GM23338 (cell line): ENCODE data around the gene MYO1C. TPM values are rescaled to one million over a fixed set of nuclear protein-coding genes. Genes with fewer than 3 reads are reported as not detected.

ENCODE experiments used
- ATAC-seq: fragments of 200-7000 bp; cut with Tn5 transposase; 3 replicates; pipeline ENCODE4 v1.9.1; 2020
- DNase-seq: peaks from one replicate; pipeline ENCODE4 v3.0.0-alpha.2; 2015; ENCODE audit warnings: low spot score
- H2AFZ ChIP-seq: fragments of 200-600 bp; sonication (generic); 2 replicates; pipeline ENCODE4 v1.8.0; 2016; ENCODE audit warnings: antibody characterized with exemption, mild to moderate bottlenecking, moderate library complexity
- H3F3A ChIP-seq: fragments of 200-600 bp; sonication (generic); replicated peaks from 2 replicates; pipeline ENCODE4 v1.8.0; 2017; ENCODE audit warnings: antibody characterized with exemption, mixed run types, low read depth
- H3K27ac ChIP-seq: fragments of 200-600 bp; sonication (generic); 2 replicates; pipeline ENCODE4 v1.6.1; 2016; ENCODE audit warnings: low read depth
- H3K27me3 ChIP-seq: fragments of 200-600 bp; sonication (generic); 2 replicates; pipeline ENCODE4 v1.8.0; 2016; ENCODE audit warnings: mild to moderate bottlenecking, mixed run types, moderate library complexity; ENCODE audit not compliant: insufficient read depth
- H3K36me3 ChIP-seq: fragments of 200-600 bp; sonication (generic); 2 replicates; pipeline ENCODE4 v1.8.0; 2016; ENCODE audit warnings: mild to moderate bottlenecking; ENCODE audit not compliant: insufficient read depth
- H3K4me1 ChIP-seq: fragments of 200-600 bp; sonication (generic); 2 replicates; pipeline ENCODE4 v1.8.0; 2016; ENCODE audit warnings: mild to moderate bottlenecking, moderate library complexity; ENCODE audit not compliant: insufficient read depth
- H3K4me2 ChIP-seq: fragments of 200-600 bp; sonication (generic); 2 replicates; pipeline ENCODE4 v1.7.1; 2017; ENCODE audit warnings: mixed run types
- H3K4me3 ChIP-seq: fragments of 200-600 bp; sonication (generic); 2 replicates; pipeline ENCODE4 v1.6.1; 2016; ENCODE audit warnings: mixed run types
- H3K79me2 ChIP-seq: fragments of 200-600 bp; sonication (generic); replicated peaks from 2 replicates; pipeline ENCODE4 v1.8.0; 2017; ENCODE audit warnings: mild to moderate bottlenecking; ENCODE audit not compliant: insufficient read depth
- H3K9me2 ChIP-seq: fragments of 200-600 bp; sonication (generic); 2 replicates; pipeline ENCODE4 v1.8.0; 2017; ENCODE audit not compliant: insufficient read depth
- H4K20me1 ChIP-seq: fragments of 200-600 bp; sonication (generic); replicated peaks from 2 replicates; pipeline ENCODE4 v1.8.0; 2017; ENCODE audit warnings: mild to moderate bottlenecking; ENCODE audit not compliant: insufficient read depth
- H3K27ac Mint-ChIP-seq: 2 replicates; pipeline ENCODE4 v1.8.0; 2020; ENCODE audit warnings: inconsistent platforms, mild to moderate bottlenecking, moderate library complexity, mixed read lengths
- H3K27me3 Mint-ChIP-seq: 3 replicates; pipeline ENCODE4 v1.8.0; 2022; ENCODE audit warnings: low read depth, mild to moderate bottlenecking, moderate library complexity, mixed read lengths, inconsistent platforms; ENCODE audit not compliant: insufficient read depth, poor library complexity
- H3K36me3 Mint-ChIP-seq: 3 replicates; pipeline ENCODE4 v1.8.0; 2021; ENCODE audit warnings: low read depth, mild to moderate bottlenecking, inconsistent platforms, moderate library complexity, mixed read lengths
- H3K4me1 Mint-ChIP-seq: 3 replicates; pipeline ENCODE4 v1.8.0; 2020; ENCODE audit warnings: mild to moderate bottlenecking, inconsistent platforms, mixed read lengths
- H3K4me3 Mint-ChIP-seq: 3 replicates; pipeline ENCODE4 v1.8.0; 2021; ENCODE audit warnings: moderate library complexity, mild to moderate bottlenecking, inconsistent platforms, mixed read lengths
- H3K9me3 Mint-ChIP-seq: 3 replicates; pipeline ENCODE4 v1.8.0; 2020; ENCODE audit warnings: moderate library complexity, mild to moderate bottlenecking, inconsistent platforms, mixed read lengths
- CREB1 ChIP-seq: fragments of 250-450 bp; sonication (Bioruptor Pico); IDR thresholded peaks from 2 replicates; pipeline ENCODE4 v1.5.0; 2020; ENCODE audit warnings: low read depth, mild to moderate bottlenecking, moderate library complexity
- EZH2 ChIP-seq: fragments of 200-600 bp; sonication (generic); IDR thresholded peaks from one replicate; pipeline ENCODE4 v1.8.0; 2017; ENCODE audit warnings: antibody characterized with exemption, mild to moderate bottlenecking, low read depth; ENCODE audit not compliant: unreplicated experiment
- JUNB ChIP-seq: IDR thresholded peaks from one replicate; pipeline ENCODE4 v1.6.1; 2016; ENCODE audit warnings: antibody characterized with exemption; ENCODE audit not compliant: unreplicated experiment
- NANOG ChIP-seq: IDR thresholded peaks from 2 replicates; pipeline ENCODE4 v1.6.1; 2016; ENCODE audit warnings: antibody characterized with exemption, borderline replicate concordance
- STAT1 ChIP-seq: IDR thresholded peaks from one replicate; pipeline ENCODE4 v1.6.1; 2016; ENCODE audit warnings: antibody characterized with exemption; ENCODE audit not compliant: unreplicated experiment
- ZNF114 ChIP-seq: fragments of 250-450 bp; sonication (Bioruptor Pico); IDR thresholded peaks from 2 replicates; pipeline ENCODE4 v1.5.0; 2020; ENCODE audit warnings: mild to moderate bottlenecking, moderate library complexity
- ZNF331 ChIP-seq: fragments of 250-450 bp; sonication (Bioruptor Pico); IDR thresholded peaks from 2 replicates; pipeline ENCODE4 v1.5.0; 2020; ENCODE audit warnings: low read depth, mild to moderate bottlenecking, moderate library complexity
- polyA plus RNA-seq: library from polyadenylated mRNA; unstranded; fragments of >200 nt; fragmentation: Nextera tagmentation; extraction: Ambion mirVana; gene quantifications from 2 replicates; pipeline ENCODE4 v1.2.1, GENCODE V29; 2016
- total RNA-seq: library from RNA; depleted of rRNA; stranded (reverse); fragments of >200 nt; shearing (Covaris generic); gene quantifications from 2 replicates; pipeline ENCODE4 v1.2.3, GENCODE V29; 2014
- TF ChIP-seq, protein P1 (sequence below): IDR thresholded peaks from 2 replicates; pipeline ENCODE4 v1.6.1; 2016; ENCODE audit warnings: antibody characterized with exemption
- TF ChIP-seq, protein P2 (sequence below), 2 experiments: fragments of 200-600 bp in 1 of 2; sonication (generic) in 1 of 2; conservative IDR thresholded peaks; 2 replicates each; pipeline versions ENCODE4 v1.5.1 to v1.6.1; 2016 to 2017; ENCODE audit warnings: antibody characterized with exemption in 2 of 2, low read depth in 2 of 2, mild to moderate bottlenecking in 2 of 2, moderate library complexity in 1 of 2
- TF ChIP-seq, protein P3 (sequence below): IDR thresholded peaks from one replicate; pipeline ENCODE4 v1.6.1; 2018; ENCODE audit warnings: antibody characterized with exemption; ENCODE audit not compliant: unreplicated experiment

The MYO1C gene
- total and polyA plus RNA-seq, 2 experiments from 2014 or later: 13.9 to 35.2 TPM

DNA sequence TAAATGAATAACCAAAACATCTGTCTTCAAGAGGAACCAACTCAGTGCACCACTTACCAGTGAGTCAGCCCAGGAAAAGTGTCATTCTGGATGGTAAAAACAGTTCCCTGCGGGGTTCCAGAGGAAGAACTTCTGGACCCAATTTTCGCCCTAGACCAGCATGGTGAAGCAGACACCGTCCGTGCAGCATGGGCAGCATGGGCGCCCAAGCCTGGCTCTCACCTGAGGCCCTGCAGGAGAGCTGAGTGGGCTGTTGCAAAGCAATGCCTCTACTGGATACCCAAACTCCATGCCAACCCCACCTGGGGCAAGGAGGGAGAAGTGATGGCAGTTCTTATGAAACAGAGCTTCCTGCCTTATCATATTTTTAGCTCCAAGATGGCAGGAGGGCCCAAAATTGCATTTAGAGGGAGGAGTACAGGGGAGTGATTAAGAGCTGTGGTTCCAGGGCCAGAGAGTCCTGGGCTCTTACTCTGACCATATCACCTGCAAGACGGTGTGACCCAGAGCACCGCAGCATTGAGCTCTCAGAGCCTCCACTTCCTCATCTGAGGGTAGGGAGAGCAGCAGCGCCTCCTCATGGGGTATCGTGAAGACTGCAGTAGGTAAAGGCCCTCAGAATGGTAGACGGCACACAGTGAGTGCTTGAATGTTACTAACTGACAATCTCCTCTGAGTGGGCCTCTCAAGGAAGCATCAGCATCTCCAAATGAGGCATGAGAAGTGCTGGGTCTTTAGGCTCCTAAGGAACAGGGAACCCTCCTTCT lies 40.5 kb upstream of the MYO1C start:
- no peak overlapping the region for H3K4me2 ChIP-seq
- TF ChIP-seq JUNB (no peak), ZNF114 (CRISPR knock-in tag) (no peak), NANOG (no peak), ZNF331 (CRISPR knock-in tag) (no peak)
- TF ChIP-seq, protein P1, sequence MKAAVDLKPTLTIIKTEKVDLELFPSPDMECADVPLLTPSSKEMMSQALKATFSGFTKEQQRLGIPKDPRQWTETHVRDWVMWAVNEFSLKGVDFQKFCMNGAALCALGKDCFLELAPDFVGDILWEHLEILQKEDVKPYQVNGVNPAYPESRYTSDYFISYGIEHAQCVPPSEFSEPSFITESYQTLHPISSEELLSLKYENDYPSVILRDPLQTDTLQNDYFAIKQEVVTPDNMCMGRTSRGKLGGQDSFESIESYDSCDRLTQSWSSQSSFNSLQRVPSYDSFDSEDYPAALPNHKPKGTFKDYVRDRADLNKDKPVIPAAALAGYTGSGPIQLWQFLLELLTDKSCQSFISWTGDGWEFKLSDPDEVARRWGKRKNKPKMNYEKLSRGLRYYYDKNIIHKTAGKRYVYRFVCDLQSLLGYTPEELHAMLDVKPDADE: no peak
- TF ChIP-seq, protein P2, sequence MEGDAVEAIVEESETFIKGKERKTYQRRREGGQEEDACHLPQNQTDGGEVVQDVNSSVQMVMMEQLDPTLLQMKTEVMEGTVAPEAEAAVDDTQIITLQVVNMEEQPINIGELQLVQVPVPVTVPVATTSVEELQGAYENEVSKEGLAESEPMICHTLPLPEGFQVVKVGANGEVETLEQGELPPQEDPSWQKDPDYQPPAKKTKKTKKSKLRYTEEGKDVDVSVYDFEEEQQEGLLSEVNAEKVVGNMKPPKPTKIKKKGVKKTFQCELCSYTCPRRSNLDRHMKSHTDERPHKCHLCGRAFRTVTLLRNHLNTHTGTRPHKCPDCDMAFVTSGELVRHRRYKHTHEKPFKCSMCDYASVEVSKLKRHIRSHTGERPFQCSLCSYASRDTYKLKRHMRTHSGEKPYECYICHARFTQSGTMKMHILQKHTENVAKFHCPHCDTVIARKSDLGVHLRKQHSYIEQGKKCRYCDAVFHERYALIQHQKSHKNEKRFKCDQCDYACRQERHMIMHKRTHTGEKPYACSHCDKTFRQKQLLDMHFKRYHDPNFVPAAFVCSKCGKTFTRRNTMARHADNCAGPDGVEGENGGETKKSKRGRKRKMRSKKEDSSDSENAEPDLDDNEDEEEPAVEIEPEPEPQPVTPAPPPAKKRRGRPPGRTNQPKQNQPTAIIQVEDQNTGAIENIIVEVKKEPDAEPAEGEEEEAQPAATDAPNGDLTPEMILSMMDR (conservative IDR thresholded peaks at IDR 0.05; ENCODE audit: low read depth in 2 of 2): peak; percentile 78 to 90
- TF ChIP-seq, protein P3, sequence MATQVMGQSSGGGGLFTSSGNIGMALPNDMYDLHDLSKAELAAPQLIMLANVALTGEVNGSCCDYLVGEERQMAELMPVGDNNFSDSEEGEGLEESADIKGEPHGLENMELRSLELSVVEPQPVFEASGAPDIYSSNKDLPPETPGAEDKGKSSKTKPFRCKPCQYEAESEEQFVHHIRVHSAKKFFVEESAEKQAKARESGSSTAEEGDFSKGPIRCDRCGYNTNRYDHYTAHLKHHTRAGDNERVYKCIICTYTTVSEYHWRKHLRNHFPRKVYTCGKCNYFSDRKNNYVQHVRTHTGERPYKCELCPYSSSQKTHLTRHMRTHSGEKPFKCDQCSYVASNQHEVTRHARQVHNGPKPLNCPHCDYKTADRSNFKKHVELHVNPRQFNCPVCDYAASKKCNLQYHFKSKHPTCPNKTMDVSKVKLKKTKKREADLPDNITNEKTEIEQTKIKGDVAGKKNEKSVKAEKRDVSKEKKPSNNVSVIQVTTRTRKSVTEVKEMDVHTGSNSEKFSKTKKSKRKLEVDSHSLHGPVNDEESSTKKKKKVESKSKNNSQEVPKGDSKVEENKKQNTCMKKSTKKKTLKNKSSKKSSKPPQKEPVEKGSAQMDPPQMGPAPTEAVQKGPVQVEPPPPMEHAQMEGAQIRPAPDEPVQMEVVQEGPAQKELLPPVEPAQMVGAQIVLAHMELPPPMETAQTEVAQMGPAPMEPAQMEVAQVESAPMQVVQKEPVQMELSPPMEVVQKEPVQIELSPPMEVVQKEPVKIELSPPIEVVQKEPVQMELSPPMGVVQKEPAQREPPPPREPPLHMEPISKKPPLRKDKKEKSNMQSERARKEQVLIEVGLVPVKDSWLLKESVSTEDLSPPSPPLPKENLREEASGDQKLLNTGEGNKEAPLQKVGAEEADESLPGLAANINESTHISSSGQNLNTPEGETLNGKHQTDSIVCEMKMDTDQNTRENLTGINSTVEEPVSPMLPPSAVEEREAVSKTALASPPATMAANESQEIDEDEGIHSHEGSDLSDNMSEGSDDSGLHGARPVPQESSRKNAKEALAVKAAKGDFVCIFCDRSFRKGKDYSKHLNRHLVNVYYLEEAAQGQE: no peak
- no peaks in the 10 kb centered on the region; the same call in 1 of the 2 replicates for H4K20me1 ChIP-seq
- H2AFZ ChIP-seq: no peak overlapping the region
- H3K36me3 ChIP-seq: peaks cover 11% of the 10 kb centered on the region
- H3K27ac ChIP-seq: no peak overlapping the region
- Mint-ChIP-seq H3K36me3 (peaks cover 49% of the 10 kb centered on the region), H3K27me3 (peaks cover 3% of the 10 kb centered on the region), H3K9me3 (no peaks in the 10 kb centered on the region), H3K27ac (no peak overlapping the region), H3K4me3 (no peak overlapping the region), H3K4me1 (no peaks in the 10 kb centered on the region; the same call in 2 of the 3 replicates)
- H3K79me2 ChIP-seq: no peaks in the 10 kb centered on the region
- ATAC-seq (peak; percentile 100), DNase-seq (peak; percentile 81)
- H3F3A ChIP-seq: peaks cover 11% of the 10 kb centered on the region; the same call in 1 of the 2 replicates
- H3K4me1 ChIP-seq: no peaks in the 10 kb centered on the region
- H3K9me2 ChIP-seq: no peaks in the 10 kb centered on the region
- no peaks in the 10 kb centered on the region for H3K27me3 ChIP-seq
- no peak overlapping the region for H3K4me3 ChIP-seq

DNA sequence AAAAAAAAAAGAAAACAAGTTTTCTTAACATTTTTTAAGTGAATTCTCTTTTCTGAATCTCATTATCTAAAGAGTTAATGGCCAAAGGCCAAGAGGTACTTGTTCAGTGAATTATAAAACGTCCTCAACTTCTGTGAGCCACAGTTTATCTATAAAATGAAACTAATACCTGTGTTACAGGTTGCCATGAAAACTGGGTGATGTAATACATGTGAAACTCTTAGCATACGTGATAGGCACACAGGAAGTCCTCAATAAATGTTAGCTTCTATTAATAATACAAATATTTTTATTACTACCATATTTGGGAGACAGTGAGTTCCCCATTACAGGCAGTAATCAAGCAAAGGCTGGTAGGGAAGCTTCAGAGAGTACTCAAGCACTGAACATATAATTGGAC lies 37.4 kb upstream of the MYO1C start:
- Histone ChIP-seq H3K27ac (no peak overlapping the region), H3K4me2 (no peak overlapping the region), H3F3A (peaks cover 11% of the 10 kb centered on the region; the same call in 1 of the 2 replicates), H3K27me3 (no peaks in the 10 kb centered on the region), H3K36me3 (peaks cover 10% of the 10 kb centered on the region; the same call in 1 of the 2 replicates), H3K9me2 (no peaks in the 10 kb centered on the region), H3K4me3 (no peak overlapping the region), H4K20me1 (peaks cover 7% of the 10 kb centered on the region), H2AFZ (no peak overlapping the region), H3K4me1 (no peaks in the 10 kb centered on the region), H3K79me2 (no peaks in the 10 kb centered on the region)
- Mint-ChIP-seq H3K27me3 (peaks cover 5% of the 10 kb centered on the region), H3K4me1 (no peaks in the 10 kb centered on the region), H3K27ac (no peak overlapping the region), H3K4me3 (no peak overlapping the region), H3K36me3 (peaks cover 44% of the 10 kb centered on the region), H3K9me3 (no peaks in the 10 kb centered on the region)
- no peak for DNase-seq
- no peak for ATAC-seq
- TF ChIP-seq STAT1 (no peak), ZNF331 (CRISPR knock-in tag) (no peak), CREB1 (CRISPR knock-in tag) (no peak), EZH2 (no peak), JUNB (no peak)
- TF ChIP-seq, protein P3: no peak
